GM19395 (cell line): ENCODE data around the gene SLCO1B1.
A peak's percentile ranks its signal among the peaks of the same experiment; 100 is the strongest.

Experiments used
- ATAC-seq: cut with Tn5 transposase; IDR thresholded peaks from one replicate; pipeline ENCODE4 v1.9.1; 2021; ENCODE audit warnings: mild to moderate bottlenecking, moderate library complexity; ENCODE audit not compliant: unreplicated experiment

The SLCO1B1 gene

DNA sequence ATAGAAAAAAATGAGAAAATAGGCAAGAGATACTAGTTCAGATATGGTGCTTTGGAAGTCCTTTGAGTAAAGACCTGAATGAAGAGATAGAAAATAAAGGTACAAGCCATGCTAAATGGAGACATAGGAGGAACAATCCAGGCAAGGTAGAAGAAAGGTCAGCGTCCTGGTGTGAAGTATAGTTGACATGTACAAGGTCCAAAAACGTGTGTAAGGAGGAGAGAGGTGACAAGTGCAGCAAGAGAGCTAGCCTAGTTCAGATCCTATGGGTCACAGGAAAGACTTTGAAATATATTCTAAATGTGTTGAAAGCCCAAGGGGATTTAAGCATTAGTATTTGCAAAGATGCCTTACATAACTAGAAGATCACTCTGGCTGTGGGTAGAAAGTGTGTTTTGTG is 88.2 kb downstream of the SLCO1B1 start:
- no peak for ATAC-seq

DNA sequence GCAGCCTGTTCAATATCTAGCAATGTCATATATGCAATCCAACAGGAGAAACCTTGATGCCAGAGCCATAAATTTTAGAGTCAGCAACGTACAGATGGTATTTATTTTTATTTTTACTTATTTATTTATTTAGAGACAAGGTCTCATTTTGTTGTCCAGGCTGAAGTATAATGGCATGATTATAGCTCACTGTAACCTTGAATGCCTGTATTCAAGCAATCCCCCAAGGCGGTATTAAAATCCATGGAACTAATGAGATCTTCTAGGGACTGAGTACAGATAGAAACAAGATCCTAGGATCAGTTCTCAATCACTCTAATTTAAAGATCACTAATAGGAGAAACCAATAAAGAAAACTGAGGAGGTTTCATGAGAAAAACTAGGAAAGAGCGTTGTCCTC is 89.3 kb downstream of the SLCO1B1 start:
- no peak for ATAC-seq

DNA sequence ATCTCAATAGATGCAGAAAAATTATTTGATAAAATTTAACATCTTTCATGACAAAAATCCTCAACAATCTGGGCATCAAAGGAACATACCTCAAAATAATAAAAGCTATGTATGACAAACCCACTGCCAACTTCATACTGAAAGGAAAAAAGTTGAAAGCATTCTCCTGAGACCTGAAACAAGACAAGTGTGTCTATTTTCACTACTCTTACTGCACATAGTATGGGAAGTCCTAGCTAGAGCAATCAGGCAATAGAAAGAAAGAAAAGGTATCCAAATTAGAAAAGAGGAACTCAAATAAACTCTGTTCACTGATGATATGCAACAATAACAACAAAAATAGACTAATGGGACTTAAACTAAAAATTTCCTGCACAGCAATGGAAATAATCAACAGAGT is 90.1 kb downstream of the SLCO1B1 start:
- no peak for ATAC-seq

DNA sequence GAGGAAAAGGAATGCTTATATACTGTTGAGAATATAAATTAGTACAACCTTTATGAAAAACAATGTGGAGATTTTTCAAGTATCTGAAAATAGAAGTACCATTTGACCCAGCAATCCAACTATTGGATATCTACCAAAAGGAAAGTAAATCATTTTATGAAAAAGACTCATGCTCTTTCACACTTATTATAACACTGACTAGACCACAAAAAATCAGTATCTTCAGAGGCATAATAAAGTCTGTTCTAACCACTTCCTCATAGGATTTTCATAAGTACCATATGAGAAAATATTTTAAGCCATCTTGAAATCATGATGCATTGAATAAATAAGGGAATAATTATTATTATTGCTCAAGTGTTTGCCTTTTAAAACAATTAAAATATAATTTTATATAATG is 90.8 kb downstream of the SLCO1B1 start:
- no peak for ATAC-seq

DNA sequence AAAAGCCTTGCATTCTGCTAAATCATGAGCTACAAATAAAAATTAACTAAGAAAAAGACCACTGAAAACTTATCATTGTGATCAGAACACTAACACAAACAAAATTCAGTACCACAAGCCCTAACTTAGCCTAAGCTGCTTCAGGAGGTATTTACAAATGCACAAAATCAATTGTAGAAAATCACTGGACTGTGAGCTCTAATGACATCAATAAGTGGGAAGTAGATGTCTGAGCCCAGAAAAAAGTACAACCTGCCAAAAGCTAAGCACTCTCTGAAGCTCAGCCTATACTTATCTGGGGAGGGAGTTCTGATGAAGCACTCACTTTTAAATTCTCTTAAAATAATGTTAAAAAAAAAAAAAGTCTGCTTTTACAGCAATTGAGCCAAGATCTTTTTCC is 92.9 kb downstream of the SLCO1B1 start:
- ATAC-seq: no peak

DNA sequence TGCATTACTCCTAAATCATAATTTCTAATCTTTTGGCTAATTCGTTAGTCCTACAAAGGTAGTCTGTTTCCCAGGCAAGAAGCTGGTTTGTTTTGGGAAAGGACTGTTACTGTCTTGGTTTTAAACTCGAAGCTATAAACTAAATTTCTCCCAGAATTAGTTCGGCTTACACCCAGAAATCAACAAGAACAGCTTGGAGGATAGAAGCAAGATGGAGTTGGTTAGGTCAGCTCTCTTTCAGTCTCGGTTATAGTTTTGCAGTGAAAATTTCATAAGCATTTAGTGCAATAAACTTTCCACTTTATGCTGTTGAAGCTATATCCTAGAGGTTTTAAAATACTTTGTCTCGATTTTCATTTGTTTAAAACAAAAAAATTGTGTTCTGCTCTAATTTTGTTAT is 103.4 kb downstream of the SLCO1B1 start:
- ATAC-seq: no peak

DNA sequence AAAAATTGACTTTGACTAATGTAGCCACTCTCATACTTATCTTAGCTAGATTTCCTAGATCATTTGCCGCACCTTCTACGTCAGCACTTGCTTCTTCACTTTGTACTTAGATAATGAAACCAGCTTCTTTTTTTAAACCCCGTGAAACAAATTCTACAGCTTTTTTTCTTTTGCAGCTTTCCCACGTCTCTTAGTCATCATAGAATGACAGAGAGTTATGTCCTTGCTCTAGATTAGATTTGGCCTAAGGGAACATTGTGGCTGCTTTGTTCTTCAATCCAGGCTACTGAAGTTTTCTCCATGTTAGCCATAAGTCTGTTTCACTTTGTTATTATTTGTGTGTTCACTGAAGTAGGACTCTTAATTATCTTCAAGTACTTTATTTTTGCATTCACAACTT is 108.9 kb downstream of the SLCO1B1 start:
- no peak for ATAC-seq

DNA sequence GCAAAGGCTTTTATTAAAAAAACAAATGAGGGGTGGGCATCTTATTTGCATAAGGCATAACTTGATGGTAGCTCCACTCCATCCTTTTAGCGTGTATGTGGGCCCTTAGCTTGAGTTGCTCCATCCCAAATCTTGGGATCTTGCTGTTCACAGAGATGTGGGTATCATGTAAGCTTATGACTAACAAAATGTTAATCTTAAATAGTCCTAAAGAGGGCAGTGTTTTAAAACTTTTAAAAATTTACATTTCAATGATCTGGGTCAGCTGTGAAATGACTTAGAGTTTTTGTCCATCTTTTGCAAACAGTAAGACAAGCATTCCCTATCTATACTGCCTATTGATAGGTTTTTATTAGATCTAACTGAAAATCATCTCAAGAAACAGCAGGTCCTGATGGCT is 117.7 kb downstream of the SLCO1B1 start:
- ATAC-seq: peak; percentile 68

DNA sequence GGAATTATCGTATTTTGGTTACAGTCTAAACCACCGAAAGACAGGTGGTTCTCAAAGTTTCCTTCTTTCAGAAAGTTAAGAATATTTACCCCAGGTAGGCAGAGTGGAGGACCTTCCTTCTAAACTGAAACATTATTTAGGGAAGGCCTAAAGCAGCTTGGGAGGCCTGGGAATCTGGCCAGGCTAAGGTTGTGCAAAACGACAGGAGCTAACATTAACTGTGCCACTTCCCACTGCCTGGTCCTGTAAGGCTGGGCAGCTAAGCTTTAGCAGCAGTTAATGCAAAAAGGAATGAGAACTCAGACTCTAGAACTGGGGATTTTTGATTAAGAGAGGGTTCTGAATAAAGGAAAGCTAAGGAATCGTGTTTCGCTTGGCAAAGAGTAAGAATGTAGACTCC is 121.1 kb downstream of the SLCO1B1 start:
- no peak for ATAC-seq

DNA sequence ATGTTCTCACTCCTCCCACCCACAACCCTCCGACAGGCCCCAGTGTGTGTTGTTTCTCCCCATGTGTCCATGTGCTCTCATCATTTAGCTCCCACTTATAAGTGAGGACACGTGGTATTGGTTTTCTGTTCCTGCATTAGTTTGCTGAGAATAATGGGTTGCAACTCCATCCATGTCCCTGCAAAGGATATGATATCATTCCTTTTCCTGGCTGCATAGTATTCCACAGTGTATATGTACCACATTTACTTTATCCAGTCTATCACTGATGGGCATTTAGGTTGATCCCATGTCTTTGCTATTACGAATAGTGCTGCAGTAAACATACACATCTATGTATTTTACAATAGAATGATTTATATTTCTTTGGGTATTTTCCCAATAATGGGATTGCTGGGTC is 126.2 kb downstream of the SLCO1B1 start:
- ATAC-seq: no peak

DNA sequence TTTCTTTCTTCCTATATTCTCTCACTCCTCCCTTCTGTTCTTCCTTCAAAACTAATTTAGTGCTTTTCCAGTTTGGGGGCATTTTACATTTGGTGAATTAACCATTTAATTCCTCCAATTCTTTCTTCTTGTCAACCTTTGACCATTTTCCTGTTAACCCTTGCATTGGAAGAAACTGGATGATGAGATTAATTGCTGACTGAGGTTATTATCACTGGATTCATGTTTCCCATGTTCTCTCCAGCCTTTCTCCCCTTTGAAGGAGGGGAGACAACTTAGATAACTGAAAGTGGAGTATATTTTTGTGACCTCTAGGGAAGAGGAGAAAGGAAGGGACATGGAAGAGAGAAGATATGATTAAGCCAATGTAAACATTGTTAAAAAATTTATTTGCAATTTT is 133.2 kb downstream of the SLCO1B1 start:
- no peak for ATAC-seq

DNA sequence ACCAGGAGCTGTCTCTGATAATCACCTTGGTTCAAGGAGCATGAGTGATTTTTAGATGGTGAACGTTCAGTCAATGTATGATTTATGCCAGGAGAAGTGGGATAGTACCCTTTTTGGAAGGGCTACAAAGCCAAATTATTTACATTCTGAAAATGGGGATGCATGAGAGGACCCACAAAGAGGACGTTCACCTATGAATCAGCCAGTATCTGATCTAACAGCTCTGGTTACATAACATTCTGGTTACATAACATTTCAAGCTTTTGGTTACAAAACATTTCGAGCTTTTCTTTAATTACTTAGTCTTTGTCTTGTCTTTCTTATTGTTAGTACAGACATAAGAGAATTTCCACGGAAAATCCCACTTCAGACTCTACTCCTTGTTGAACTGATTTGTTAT is 134.9 kb downstream of the SLCO1B1 start:
- no peak for ATAC-seq

DNA sequence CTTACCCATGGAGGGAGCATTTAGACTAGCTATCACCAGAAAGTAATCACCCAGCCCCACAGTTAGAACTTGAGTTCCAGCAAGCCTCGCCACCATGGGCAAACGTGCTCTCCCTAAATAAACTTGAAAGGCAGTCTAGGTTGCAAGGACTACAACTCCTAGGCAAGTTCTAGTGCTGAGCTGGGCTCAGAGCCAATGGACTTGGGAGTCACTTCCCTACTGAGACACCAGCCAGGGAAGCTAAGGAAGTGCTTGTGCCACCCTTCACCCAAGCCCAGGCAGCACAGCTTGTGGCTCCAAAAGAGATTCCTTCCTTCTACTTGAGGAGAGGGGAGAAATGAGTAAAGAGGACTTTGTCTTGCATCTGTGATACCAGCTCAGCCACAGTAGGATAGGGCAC is 145.8 kb downstream of the SLCO1B1 start:
- no peak for ATAC-seq
